Ectodermal cell (in vitro differentiated cells): Measurements from ENCODE around the gene ZSCAN5A.
"Not testable (repeated sequence)": the region's sequence is repeated elsewhere in the genome, so short reads cannot be mapped to it uniquely, and the experiment has no call there.

Source experiments
- H3K27ac ChIP-seq: 2 replicates; pipeline ENCODE4 v1.7.0; 2013; ENCODE audit warnings: mild to moderate bottlenecking, low read depth, low read length; ENCODE audit not compliant: insufficient read depth, poor library complexity, severe bottlenecking
- H3K27me3 ChIP-seq: 2 replicates; pipeline ENCODE4 v1.7.0; 2013; ENCODE audit warnings: mild to moderate bottlenecking, low read length; ENCODE audit not compliant: insufficient read depth, control insufficient read depth, poor library complexity, severe bottlenecking
- H3K36me3 ChIP-seq: one replicate; pipeline ENCODE4 v1.7.0; 2013; ENCODE audit warnings: low read length; ENCODE audit not compliant: control insufficient read depth, insufficient read depth
- H3K4me1 ChIP-seq: one replicate; pipeline ENCODE4 v1.7.0; 2013; ENCODE audit warnings: low read length; ENCODE audit not compliant: control insufficient read depth, insufficient read depth
- H3K4me3 ChIP-seq: 2 replicates; pipeline ENCODE4 v1.7.0; 2013; ENCODE audit warnings: low read depth, low read length, control low read depth; ENCODE audit not compliant: insufficient read depth
- H3K9me3 ChIP-seq: 2 replicates; pipeline ENCODE4 v1.7.0; 2013; ENCODE audit warnings: mild to moderate bottlenecking, low read length, moderate library complexity; ENCODE audit not compliant: control insufficient read depth
- WGBS, 2 experiments: methylation state at CpG; one replicate each; pipeline ENCODE4 v1.1.7; 2013; ENCODE audit warnings: missing lambda C conversion rate in 2 of 2; 5-methylcytosine and 5-hydroxymethylcytosine counted together

The ZSCAN5A gene

DNA sequence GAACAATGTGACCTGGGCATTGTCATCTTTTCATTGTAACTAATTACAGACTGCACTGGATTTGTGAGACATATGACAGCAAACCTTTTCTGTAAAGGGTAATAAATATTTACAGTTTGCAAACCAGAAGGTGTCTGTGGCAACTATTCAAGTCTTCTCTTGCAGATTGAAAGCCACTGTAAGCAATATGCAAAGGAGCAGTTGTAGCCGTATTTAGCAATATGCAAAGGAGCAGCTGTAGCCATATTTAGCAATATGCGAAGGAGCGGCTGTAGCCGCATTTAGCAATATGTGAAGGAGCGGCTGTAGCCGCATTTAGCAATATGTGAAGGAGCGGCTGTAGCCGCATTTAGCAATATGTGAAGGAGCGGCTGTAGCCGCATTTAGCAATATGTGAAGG is 24.4 kb upstream of the ZSCAN5A start:
- not testable (repeated sequence) for H3K27ac ChIP-seq, H3K27me3 ChIP-seq, H3K4me3 ChIP-seq, H3K36me3 ChIP-seq, H3K9me3 ChIP-seq, H3K4me1 ChIP-seq
- WGBS, 2 experiments, result 94 to 98% methylated on average over 4 of the region's 10 CpGs

DNA sequence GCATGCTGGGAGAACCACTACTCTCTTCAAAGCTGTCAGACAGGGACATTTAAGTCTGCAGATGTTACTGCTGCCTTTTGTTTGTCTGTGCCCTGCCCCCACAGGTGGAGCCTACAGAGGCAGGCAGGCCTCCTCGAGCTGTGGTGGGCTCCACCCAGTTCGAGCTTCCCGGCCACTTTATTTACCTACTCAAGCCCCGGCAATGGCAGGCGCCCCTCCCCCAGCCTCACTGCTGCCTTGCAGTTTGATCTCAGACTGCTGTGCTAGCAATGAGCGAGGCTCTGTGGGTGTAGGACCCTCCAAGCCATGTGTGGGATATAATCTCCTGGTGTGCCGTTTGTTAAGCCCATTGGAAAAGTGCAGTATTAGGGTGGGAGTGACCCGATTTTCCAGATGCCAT is 22.4 kb upstream of the ZSCAN5A start:
- H3K9me3 ChIP-seq, H3K36me3 ChIP-seq, H3K27me3 ChIP-seq, H3K27ac ChIP-seq, H3K4me3 ChIP-seq, H3K4me1 ChIP-seq: not testable (repeated sequence)
- 83 to 84% methylated on average over 6 to 8 of the region's 8 CpGs for WGBS, 2 experiments

DNA sequence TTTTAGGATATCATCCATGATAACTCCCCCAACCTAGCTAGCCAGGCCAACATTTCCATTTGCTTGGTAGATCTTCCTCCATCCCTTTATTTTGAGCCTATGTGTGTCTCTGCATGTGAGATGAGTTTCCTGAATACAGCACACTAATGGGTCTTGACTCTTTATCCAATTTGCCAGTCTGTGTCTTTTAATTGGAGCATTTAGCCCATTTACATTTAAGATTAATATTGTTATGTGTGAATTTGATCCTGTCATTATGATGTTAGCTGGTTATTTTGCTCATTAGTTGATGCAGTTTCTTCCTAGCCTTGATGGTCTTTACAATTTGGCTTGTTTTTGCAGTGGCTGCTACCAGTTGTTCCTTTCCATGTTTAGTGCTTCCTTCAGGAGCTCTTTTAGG is 20.7 kb upstream of the ZSCAN5A start:
- H3K27me3 ChIP-seq, H3K9me3 ChIP-seq: not testable (repeated sequence)

DNA sequence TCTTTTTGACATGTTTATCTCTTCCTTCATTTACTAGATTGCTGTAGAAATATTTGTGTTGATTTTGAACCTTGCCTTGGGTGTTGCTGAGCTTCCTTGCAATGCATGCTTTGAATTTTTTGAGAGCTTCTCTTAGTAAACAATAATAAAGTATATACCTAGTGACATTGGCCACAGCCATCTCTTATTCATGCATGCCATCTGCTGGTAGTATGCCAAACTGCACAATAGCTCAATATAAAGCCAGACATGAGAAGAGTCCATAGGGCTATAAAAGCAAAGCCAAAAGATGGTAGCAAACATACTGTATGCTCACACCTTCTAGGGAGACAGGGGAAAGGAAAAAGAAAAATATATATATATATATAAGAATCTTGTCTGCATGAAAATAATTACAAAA is 18.9 kb upstream of the ZSCAN5A start:
- Histone ChIP-seq H3K36me3 (no peaks in the 10 kb centered on the region), H3K9me3 (no peaks in the 10 kb centered on the region), H3K4me3 (no peak overlapping the region), H3K27me3 (no peaks in the 10 kb centered on the region), H3K4me1 (no peaks in the 10 kb centered on the region), H3K27ac (no peak overlapping the region)

More for the DNA sequence above, 20.7 kb upstream of the ZSCAN5A start:
- not testable (repeated sequence) for H3K36me3 ChIP-seq, H3K27ac ChIP-seq, H3K4me3 ChIP-seq, H3K4me1 ChIP-seq

DNA sequence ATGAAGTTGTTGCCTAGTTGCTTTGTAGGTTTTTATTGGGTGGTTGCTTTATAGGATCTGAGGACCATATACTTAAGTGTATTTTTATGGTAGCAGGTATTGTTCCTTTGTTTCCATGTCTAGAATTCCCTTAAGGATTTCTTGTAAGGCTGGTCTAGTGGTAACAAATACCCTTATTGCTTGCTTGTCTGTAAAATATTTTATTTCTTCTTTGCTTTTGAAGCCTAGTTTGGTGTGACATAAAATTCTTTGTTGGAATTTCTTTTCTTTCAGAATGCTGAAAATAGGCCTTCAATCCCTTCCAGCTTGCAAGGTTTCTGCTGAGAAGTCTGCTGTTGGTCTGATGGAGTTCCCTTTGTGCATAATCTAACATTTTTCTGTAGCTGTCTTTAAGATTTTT is 18.1 kb upstream of the ZSCAN5A start:
- Histone ChIP-seq H3K4me1 (no peaks in the 10 kb centered on the region), H3K27ac (no peak overlapping the region), H3K9me3 (no peaks in the 10 kb centered on the region), H3K27me3 (no peaks in the 10 kb centered on the region), H3K36me3 (no peaks in the 10 kb centered on the region), H3K4me3 (no peak overlapping the region)

DNA sequence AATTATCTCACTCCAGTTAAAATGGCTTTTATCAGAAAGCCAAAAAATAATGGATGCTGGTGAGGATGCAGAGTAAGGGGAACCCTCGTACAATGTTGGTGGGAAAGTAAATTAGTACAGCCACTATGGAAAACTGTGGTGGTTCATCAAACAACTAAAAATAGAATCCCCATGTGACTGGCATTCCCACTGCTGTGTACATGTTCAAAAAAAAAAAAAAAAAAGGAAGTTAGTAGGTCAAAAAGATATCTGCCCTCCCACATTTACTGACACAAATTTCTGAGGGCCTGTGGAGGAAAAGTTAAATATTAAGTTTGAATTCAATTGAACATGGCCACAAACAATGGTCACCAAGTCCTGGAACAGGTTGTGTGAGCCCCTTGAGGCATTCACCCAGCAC is 9.8 kb upstream of the ZSCAN5A start:
- no peaks in the 10 kb centered on the region for H3K36me3 ChIP-seq
- no peaks in the 10 kb centered on the region for H3K4me1 ChIP-seq
- 88 to 100% methylated on average over 1 of the region's 1 CpG for WGBS, 2 experiments
- H3K4me3 ChIP-seq, result no peak overlapping the region
- H3K27ac ChIP-seq, result no peak overlapping the region
- H3K27me3 ChIP-seq, result no peaks in the 10 kb centered on the region
- no peaks in the 10 kb centered on the region for H3K9me3 ChIP-seq

DNA sequence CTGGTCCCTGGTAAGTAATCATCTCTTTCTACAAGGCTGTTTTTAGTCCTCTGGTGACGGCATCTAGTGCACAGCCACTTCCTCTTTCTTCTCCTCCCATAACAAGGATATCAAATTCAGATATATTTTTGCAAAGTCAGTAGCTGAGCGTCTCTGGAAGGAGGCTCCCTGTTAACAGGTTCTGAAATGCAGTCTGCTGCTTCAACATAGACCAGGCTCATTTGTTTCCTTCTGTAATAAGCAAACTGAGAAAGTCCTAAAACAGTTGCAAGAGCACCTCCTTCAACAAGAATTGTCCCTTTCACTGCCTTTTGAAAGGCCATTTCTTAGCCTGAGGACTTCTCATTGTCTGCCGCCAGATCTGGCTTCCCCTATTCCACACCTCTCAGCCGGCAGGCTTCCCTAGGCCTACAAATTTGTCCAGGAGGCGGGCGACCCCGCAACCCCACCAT is 7.4 kb upstream of the ZSCAN5A start:
- no peaks in the 10 kb centered on the region for H3K9me3 ChIP-seq
- no peaks in the 10 kb centered on the region for H3K27me3 ChIP-seq
- no peak overlapping the region for H3K27ac ChIP-seq
- no peaks in the 10 kb centered on the region for H3K36me3 ChIP-seq
- H3K4me1 ChIP-seq, result no peaks in the 10 kb centered on the region
- no peak overlapping the region for H3K4me3 ChIP-seq
- WGBS, 2 experiments, result 85 to 91% methylated on average over 7 of the region's 7 CpGs

DNA sequence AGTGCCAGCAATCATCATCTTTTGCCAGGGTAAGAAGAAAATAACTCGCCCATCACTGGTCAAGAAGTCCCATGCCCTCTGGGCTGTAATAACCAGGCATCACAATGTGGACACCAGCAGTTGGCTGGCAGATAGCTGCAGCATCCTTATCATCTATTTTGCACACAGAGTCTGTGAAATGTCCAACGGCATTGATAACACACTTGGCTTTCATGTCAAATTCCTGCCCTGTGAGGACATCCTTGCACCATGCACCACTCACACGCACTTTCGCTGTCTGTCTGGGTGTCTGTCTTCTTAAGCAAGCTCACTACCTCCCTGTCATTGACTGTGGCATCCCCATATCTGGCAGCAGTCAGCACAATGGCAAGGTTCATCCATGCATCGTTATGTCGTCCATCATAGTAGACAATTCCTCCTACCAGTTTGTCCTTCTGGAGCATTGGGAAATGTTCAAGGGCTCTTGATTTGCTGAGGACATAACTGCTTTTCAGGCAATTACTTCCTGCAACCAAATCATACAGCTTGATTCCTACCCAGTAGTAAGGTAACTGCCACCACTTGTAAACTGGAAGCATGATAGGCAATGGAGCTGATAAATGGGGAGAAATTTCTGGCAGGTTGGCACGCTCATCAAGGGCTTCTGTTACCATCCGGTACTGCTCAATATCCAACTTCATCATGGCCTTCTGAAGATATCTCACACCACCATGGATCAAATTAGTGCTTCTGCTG is 6.8 kb upstream of the ZSCAN5A start:
- no peak overlapping the region for H3K4me3 ChIP-seq
- H3K4me1 ChIP-seq, result no peaks in the 10 kb centered on the region
- no peak overlapping the region for H3K27ac ChIP-seq
- H3K9me3 ChIP-seq, result no peaks in the 10 kb centered on the region
- no peaks in the 10 kb centered on the region for H3K27me3 ChIP-seq
- H3K36me3 ChIP-seq, result no peaks in the 10 kb centered on the region
- 83% methylated on average over 8 of the region's 8 CpGs for WGBS, 2 experiments

DNA sequence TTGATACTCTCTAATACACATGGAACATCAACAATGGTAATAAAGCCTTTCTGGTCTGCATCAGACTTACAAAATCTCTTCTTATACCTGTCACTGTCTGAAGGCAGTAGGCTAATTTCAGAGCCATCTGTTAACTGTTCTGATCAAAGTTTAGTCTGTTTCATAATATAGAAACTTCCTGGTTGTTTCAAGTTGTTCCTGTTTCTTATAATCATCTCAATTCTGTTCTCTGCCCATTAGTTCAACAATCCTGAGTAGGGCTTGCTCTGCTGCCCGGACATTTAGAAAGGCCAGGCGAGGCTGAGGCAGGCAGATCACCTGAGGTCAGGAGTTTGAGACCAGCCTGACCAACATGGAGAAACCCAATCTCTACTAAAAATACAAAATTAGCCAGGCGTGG is 5.4 kb upstream of the ZSCAN5A start:
- Histone ChIP-seq H3K4me3 (no peak overlapping the region), H3K9me3 (no peaks in the 10 kb centered on the region)
- WGBS, 2 experiments, result 67 to 77% methylated on average over 3 of the region's 3 CpGs

DNA sequence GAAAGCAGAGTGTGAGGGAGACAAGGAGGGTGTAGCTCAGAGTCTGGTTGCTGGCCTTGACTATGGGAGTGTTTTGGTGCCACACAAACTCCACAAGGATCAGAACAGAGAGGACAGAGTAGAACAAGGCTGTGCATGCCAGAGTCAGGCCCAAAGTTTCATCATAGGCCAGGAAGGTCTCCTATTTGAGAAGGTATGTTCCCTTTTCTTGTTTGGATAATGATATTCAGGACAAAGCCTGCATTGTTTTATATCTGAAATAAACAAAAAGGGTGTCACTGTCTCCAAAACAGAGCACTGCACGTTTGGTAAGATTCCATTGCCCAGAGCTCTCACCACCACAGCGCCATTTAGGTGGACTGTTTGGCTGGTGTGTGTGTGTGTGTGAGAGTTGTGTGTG is 3.1 kb upstream of the ZSCAN5A start:
- 61 to 71% methylated on average over 2 of the region's 2 CpGs for whole genome bisulfite sequencing, 2 experiments
- Histone ChIP-seq H3K36me3 (no peaks in the 10 kb centered on the region), H3K27ac (no peak overlapping the region), H3K9me3 (no peaks in the 10 kb centered on the region), H3K4me1 (peaks cover 3% of the 10 kb centered on the region), H3K4me3 (no peak overlapping the region), H3K27me3 (no peaks in the 10 kb centered on the region)

More for the DNA sequence above, 5.4 kb upstream of the ZSCAN5A start:
- no peak overlapping the region for H3K27ac ChIP-seq
- no peaks in the 10 kb centered on the region for H3K27me3 ChIP-seq
- H3K4me1 ChIP-seq, result no peaks in the 10 kb centered on the region
- no peaks in the 10 kb centered on the region for H3K36me3 ChIP-seq

DNA sequence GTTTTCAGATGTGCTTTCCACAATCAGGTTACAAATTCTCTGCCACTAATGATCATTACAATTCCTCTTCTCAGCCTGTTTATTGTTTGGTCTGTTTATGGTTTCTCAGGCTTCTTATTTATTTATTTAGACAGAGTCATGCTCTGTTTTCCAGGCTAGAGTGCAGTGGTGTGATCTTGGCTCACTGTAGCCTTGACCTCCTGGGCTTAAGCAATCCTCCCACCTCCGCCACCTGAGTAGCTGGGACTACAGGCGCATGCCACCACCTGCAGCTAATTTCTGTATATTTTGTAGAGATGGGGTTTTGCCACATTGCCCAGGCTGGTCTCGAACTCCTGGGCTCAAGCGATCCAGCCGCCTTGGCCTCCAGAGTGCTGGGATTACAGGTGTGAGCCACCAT is 2.1 kb upstream of the ZSCAN5A start:
- no peak overlapping the region for H3K27ac ChIP-seq
- WGBS, 2 experiments, result 90 to 94% methylated on average over 5 of the region's 5 CpGs
- no peaks in the 10 kb centered on the region for H3K9me3 ChIP-seq
- no peak overlapping the region for H3K4me3 ChIP-seq
- H3K27me3 ChIP-seq, result no peaks in the 10 kb centered on the region
- peaks cover 3% of the 10 kb centered on the region for H3K4me1 ChIP-seq
- H3K36me3 ChIP-seq, result no peaks in the 10 kb centered on the region
